ENCODE measurements around the gene IL22RA1. TPM values are rescaled to one million over a fixed set of nuclear protein-coding genes. Genes with fewer than 3 reads are reported as not detected.

IL22RA1 gene
- total and polyA plus RNA-seq, 7 donors = 0.16 to 18.5 (median 7.2) TPM; not detected in 2

DNA sequence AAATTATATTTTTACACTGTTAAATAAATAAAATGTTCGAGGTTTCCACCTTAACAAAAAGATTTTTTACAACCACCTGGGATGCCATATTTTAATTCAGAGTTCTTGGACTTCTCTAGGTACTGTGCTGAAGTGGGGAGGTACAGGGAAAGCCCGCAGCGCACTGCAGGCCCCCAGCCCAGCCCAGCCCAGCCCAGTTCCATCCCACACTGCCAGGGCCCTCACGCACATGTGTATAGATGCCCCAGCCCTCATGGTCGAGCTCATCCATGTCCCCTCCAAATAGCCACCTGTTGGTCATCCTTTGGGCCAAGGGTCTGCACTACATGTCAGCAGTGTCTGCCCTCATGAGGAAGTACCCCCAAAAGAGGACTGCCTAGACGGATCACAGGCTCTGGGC, 19.3 kb downstream of the IL22RA1 start:
- H3K36me3 ChIP-seq = no peaks in the 10 kb centered on the region
- no peaks in the 10 kb centered on the region for H3K9me3 ChIP-seq
- intact Hi-C loops (cut with DNase I) = no loop called here
- H3K27me3 ChIP-seq = no peaks in the 10 kb centered on the region
- H3K4me1 ChIP-seq = peaks cover 0 to 13% (median 10%) of the 10 kb centered on the region in 4 donors
- H3K4me3 ChIP-seq = no peak overlapping the region
- TF ChIP-seq POLR2AphosphoS5 (IDR thresholded peaks at IDR 0.05) (no peak), EP300 (IDR thresholded peaks at IDR 0.05) (no peak), POLR2A (IDR thresholded peaks at IDR 0.05) (no peak)
- TF ChIP-seq, protein P1, sequence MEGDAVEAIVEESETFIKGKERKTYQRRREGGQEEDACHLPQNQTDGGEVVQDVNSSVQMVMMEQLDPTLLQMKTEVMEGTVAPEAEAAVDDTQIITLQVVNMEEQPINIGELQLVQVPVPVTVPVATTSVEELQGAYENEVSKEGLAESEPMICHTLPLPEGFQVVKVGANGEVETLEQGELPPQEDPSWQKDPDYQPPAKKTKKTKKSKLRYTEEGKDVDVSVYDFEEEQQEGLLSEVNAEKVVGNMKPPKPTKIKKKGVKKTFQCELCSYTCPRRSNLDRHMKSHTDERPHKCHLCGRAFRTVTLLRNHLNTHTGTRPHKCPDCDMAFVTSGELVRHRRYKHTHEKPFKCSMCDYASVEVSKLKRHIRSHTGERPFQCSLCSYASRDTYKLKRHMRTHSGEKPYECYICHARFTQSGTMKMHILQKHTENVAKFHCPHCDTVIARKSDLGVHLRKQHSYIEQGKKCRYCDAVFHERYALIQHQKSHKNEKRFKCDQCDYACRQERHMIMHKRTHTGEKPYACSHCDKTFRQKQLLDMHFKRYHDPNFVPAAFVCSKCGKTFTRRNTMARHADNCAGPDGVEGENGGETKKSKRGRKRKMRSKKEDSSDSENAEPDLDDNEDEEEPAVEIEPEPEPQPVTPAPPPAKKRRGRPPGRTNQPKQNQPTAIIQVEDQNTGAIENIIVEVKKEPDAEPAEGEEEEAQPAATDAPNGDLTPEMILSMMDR (IDR thresholded peaks at IDR 0.05) = no peak
- no peak overlapping the region for H3K27ac ChIP-seq
- no peak for DNase-seq
- WGBS, 2 donors = 89 to 92% methylated on average over 6 of the region's 6 CpGs

DNA sequence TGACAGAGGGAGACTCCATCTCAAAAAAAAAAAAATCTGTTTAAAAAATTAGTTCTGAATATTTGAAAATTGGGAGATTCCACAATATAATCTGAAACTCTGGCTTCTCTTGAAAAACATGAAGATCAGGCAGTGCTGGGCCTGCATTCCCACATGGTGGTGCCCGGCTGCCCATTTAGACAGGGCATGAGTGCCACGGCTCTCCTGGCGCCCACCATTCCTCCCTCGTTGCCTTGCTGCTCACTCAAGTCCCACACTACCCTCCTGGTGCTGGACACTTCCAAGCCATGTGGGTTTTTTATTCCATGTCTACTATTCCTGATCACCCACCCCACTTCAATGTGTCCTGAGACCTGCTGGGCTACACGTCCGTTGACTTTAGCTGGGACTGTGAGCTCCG, 20.2 kb downstream of the IL22RA1 start:
- intact Hi-C loops (cut with DNase I) = no loop called here
- peaks cover 0 to 8% (median 0%) of the 10 kb centered on the region in 3 donors for H3K27me3 ChIP-seq
- no peaks in the 10 kb centered on the region for H3K36me3 ChIP-seq
- H3K4me3 ChIP-seq = no peak overlapping the region
- TF ChIP-seq, protein P1 (IDR thresholded peaks at IDR 0.05) = no peak
- TF ChIP-seq POLR2A (IDR thresholded peaks at IDR 0.05) (no peak), POLR2AphosphoS5 (IDR thresholded peaks at IDR 0.05) (no peak), EP300 (IDR thresholded peaks at IDR 0.05) (no peak)
- 95 to 96% methylated on average over 7 of the region's 7 CpGs for WGBS, 2 donors
- no peak for DNase-seq
- H3K27ac ChIP-seq = no peak overlapping the region
- H3K4me1 ChIP-seq = peaks cover 0 to 13% (median 10%) of the 10 kb centered on the region in 4 donors
- no peaks in the 10 kb centered on the region for H3K9me3 ChIP-seq

DNA sequence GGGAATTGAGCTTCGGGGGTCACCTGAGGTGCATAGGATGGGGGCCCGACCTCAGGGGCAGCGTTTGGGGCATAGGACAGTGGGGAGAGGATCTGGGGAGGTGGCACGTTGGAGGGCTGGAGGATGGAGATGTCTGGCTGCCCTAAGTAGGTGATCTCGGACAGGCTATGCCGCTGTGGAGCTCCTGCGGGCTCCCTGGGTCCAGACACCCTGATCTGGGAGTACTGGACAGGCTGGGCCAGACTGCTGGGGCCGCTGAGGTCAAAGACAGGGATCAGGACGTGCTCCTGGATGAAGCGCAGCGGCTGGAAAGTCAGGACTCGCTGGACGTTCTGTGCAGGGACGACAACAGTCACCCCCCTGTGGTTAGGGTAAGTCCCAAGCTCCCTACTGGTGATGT, 21.5 kb downstream of the IL22RA1 start:
- no peak for DNase-seq
- Histone ChIP-seq H3K36me3 (no peaks in the 10 kb centered on the region), H3K4me1 (peaks cover 0 to 13% (median 10%) of the 10 kb centered on the region in 4 donors), H3K27ac (no peak overlapping the region), H3K4me3 (no peak overlapping the region), H3K9me3 (no peaks in the 10 kb centered on the region), H3K27me3 (peaks cover 0 to 13% (median 0%) of the 10 kb centered on the region in 3 donors)
- intact Hi-C loops (cut with DNase I) = no loop called here
- 89 to 91% methylated on average over 14 of the region's 14 CpGs for WGBS, 2 donors
- no peak for TF ChIP-seq POLR2A (IDR thresholded peaks at IDR 0.05)

DNA sequence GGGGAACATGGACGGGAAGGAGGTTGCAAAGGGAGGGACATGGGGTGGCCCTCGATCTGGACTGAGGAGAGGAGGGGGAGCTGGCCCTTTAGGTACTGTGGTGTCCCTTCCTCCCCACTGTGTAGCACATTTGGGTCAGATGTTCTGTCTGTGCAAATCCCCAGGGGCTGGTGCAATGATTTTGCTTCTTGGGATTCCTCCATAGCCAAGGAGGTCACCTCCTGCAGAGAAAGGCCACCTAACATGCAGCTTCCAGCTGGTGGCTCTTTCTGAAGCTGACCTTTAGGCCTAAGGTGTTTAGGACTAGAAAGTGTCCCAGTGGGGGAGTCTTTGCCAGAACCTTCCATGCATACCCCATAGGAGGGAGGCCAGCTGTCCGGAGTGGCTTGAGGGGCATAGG, 22.0 kb downstream of the IL22RA1 start:
- H3K4me3 ChIP-seq = no peak overlapping the region
- DNase-seq = no peak
- WGBS, 2 donors = 56 to 67% methylated on average over 3 of the region's 3 CpGs
- peaks cover 0 to 13% (median 0%) of the 10 kb centered on the region in 3 donors for H3K27me3 ChIP-seq
- no peak overlapping the region for H3K27ac ChIP-seq
- no peaks in the 10 kb centered on the region for H3K9me3 ChIP-seq
- intact Hi-C loops (cut with DNase I) = no loop called here
- TF ChIP-seq POLR2AphosphoS5 (IDR thresholded peaks at IDR 0.05) (no peak), POLR2A (IDR thresholded peaks at IDR 0.05) (no peak), EP300 (IDR thresholded peaks at IDR 0.05) (no peak)
- TF ChIP-seq, protein P1 (IDR thresholded peaks at IDR 0.05) = no peak
- no peaks in the 10 kb centered on the region for H3K36me3 ChIP-seq
- H3K4me1 ChIP-seq = peaks cover 0 to 13% (median 10%) of the 10 kb centered on the region in 4 donors

DNA sequence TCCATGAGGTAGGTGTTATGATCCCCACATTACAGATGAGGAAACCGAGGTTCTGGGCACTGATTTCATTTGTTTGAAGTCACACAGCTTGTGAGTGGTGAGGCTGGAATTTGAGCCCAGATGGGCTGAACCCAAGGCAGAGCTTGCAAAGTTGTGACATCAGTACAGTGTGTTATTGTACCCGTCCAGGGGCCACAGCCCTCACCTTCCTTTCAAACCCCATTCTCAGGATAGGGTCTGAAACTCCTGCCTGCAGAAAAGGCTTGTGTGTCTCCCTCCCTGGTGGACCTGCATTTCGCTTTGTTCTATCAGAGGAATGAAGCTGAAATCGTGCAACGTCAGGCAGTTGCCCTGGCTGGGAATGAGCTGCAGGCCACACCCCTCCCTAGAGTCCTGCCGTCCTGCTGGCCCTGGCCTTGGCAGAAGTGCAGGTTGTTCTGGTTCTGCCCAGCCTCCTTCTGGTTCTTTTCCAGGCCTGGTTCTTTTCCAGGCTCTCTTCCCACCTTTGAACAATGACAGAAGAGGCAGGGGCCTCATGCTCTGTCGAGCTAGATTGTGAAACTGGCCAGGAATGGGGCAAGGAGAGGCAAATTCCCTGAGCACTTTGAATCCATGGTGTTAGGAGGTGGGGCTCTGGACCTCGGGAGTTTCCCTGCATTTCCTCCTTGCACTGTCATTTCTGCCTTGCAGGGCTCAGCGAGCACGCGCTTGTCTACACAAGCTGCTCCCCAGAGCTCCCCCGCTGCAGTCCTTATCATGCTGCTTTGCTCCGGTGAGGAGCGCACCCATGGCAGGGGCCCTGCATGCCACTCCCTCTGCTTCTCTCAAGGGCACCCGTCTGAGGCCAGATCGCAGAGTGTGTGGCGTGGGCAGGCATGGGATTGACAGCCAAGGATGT, 22.8 kb downstream of the IL22RA1 start:
- H3K4me1 ChIP-seq = peaks cover 0 to 13% (median 10%) of the 10 kb centered on the region in 4 donors
- TF ChIP-seq POLR2A (IDR thresholded peaks at IDR 0.05) (no peak), EP300 (IDR thresholded peaks at IDR 0.05) (no peak)
- no peak overlapping the region for H3K4me3 ChIP-seq
- no peaks in the 10 kb centered on the region for H3K36me3 ChIP-seq
- intact Hi-C loops (cut with DNase I) = loop anchor here (10.0 kb wide), 1 partner anchor 345 kb away; the partner anchor contains the start of gene PITHD1
- H3K27ac ChIP-seq = no peak overlapping the region
- H3K27me3 ChIP-seq = peaks cover 0 to 13% (median 0%) of the 10 kb centered on the region in 3 donors
- no peaks in the 10 kb centered on the region for H3K9me3 ChIP-seq
- 12 to 56% methylated on average over 17 of the region's 17 CpGs for WGBS, 2 donors
- no peak for DNase-seq
